ENCODE measurements around the gene PLOD1.

- TF ChIP-seq CTCF (IDR thresholded peaks at IDR 0.05; ENCODE audit: low read length) (no peak), EZH2 (IDR thresholded peaks at IDR 0.05; ENCODE audit: borderline replicate concordance, low read length) (no peak)
Measured at GRCh38 chr1:11960715-11961114, 26.2 kb downstream of the PLOD1 start.
